Suprapubic skin (tissue), 4 donors: ENCODE data around the gene OR8B12. TPM values are rescaled to one million over a fixed set of nuclear protein-coding genes. Genes with fewer than 3 reads are reported as not detected.

ENCODE experiments used
- DNase-seq, 2 donors: peaks; one replicate each; pipeline ENCODE4 v3.0.0-alpha.2; 2019; ENCODE audit warnings: low spot score in 2 of 2
- H3K27ac ChIP-seq: fragments of 200-600 bp; sonication (generic); one replicate; pipeline ENCODE4 v1.5.1; 2019
- H3K27me3 ChIP-seq: fragments of 200-600 bp; sonication (generic); one replicate; pipeline ENCODE4 v1.5.1; 2019
- H3K36me3 ChIP-seq: fragments of 200-600 bp; sonication (generic); one replicate; pipeline ENCODE4 v1.5.1; 2019
- H3K4me1 ChIP-seq: fragments of 200-600 bp; sonication (generic); one replicate; pipeline ENCODE4 v1.5.1; 2019
- H3K4me3 ChIP-seq: fragments of 200-600 bp; sonication (generic); one replicate; pipeline ENCODE4 v1.5.1; 2019; ENCODE audit warnings: mild to moderate bottlenecking
- H3K9me3 ChIP-seq: fragments of 200-600 bp; sonication (generic); one replicate; pipeline ENCODE4 v1.5.1; 2019
- CTCF ChIP-seq, 2 donors: fragments of 200-600 bp in 1 of 2; fragments of 450-650 bp in 1 of 2; sonication (generic) in 1 of 2; IDR thresholded peaks; one replicate each; pipeline ENCODE4 v1.5.1; 2016 to 2019; ENCODE audit warnings: antibody characterized with exemption in 2 of 2, mild to moderate bottlenecking in 1 of 2, moderate library complexity in 1 of 2
- EP300 ChIP-seq: sonication (generic); formaldehyde crosslinking; IDR thresholded peaks from one replicate; pipeline ENCODE4 v1.6.1; 2017; ENCODE audit warnings: antibody characterized with exemption
- POLR2A ChIP-seq, 2 donors: fragments of 450-650 bp; IDR thresholded peaks; one replicate each; pipeline ENCODE4 v1.6.1; 2017; ENCODE audit warnings: antibody characterized with exemption in 2 of 2, mild to moderate bottlenecking in 2 of 2, moderate library complexity in 2 of 2
- POLR2AphosphoS5 ChIP-seq, 3 donors: sonication (generic); formaldehyde crosslinking; IDR thresholded peaks; one replicate each; pipeline ENCODE4 v1.6.1; 2017; ENCODE audit warnings: antibody characterized with exemption in 3 of 3
- WGBS: methylation state at CpG from one replicate; pipeline ENCODE4 v1.1.5; 2018; 5-methylcytosine and 5-hydroxymethylcytosine counted together
- total RNA-seq, 4 donors: library from RNA; depleted of rRNA; stranded (reverse); fragments of >200 nt; gene quantifications; one replicate each; pipeline ENCODE4 v1.1.0, GENCODE V29; 2016

Gene OR8B12
- total RNA-seq, 4 donors from 2014 or later = not detected

- WGBS = 88% methylated on average over 8 of the region's 8 CpGs
- no peak overlapping the region for H3K27ac ChIP-seq
These were observed 40.3 kb upstream of the OR8B12 start for GRCh38 chr11:124583781-124584180.

GRCh38 chr11:124582565-124582964 is 39.1 kb upstream of the OR8B12 start:
- Histone ChIP-seq H3K36me3 (no peaks in the 10 kb centered on the region), H3K27ac (no peak overlapping the region), H3K4me1 (no peaks in the 10 kb centered on the region), H3K4me3 (no peak overlapping the region), H3K27me3 (peaks cover under 1% of the 10 kb centered on the region), H3K9me3 (no peaks in the 10 kb centered on the region)
- DNase-seq = no peak
- 58% methylated on average over 2 of the region's 2 CpGs for WGBS
- TF ChIP-seq CTCF (IDR thresholded peaks at IDR 0.05) = no peak
- no peak for TF ChIP-seq POLR2AphosphoS5 (IDR thresholded peaks at IDR 0.05)
- no peak for TF ChIP-seq POLR2A (IDR thresholded peaks at IDR 0.05)
- no peak for TF ChIP-seq EP300

More at GRCh38 chr11:124583781-124584180, 40.3 kb upstream of the OR8B12 start:
- Histone ChIP-seq H3K4me1 (no peaks in the 10 kb centered on the region), H3K4me3 (no peak overlapping the region), H3K36me3 (no peaks in the 10 kb centered on the region), H3K9me3 (no peaks in the 10 kb centered on the region), H3K27me3 (peaks cover 10% of the 10 kb centered on the region)
- no peak for DNase-seq
- no peak for TF ChIP-seq POLR2A (IDR thresholded peaks at IDR 0.05)
- TF ChIP-seq EP300 = no peak
- no peak for TF ChIP-seq POLR2AphosphoS5 (IDR thresholded peaks at IDR 0.05)
- no peak for TF ChIP-seq CTCF (IDR thresholded peaks at IDR 0.05)

GRCh38 chr11:124581817-124582216 is 38.4 kb upstream of the OR8B12 start:
- no peak for DNase-seq
- Histone ChIP-seq H3K36me3 (no peaks in the 10 kb centered on the region), H3K4me1 (no peaks in the 10 kb centered on the region), H3K9me3 (no peaks in the 10 kb centered on the region), H3K4me3 (no peak overlapping the region), H3K27me3 (no peaks in the 10 kb centered on the region), H3K27ac (no peak overlapping the region)
- no peak for TF ChIP-seq CTCF (IDR thresholded peaks at IDR 0.05)
- 67% methylated on average over 6 of the region's 6 CpGs for WGBS

GRCh38 chr11:124578761-124579160 is 35.3 kb upstream of the OR8B12 start:
- Histone ChIP-seq H3K4me3 (no peak overlapping the region), H3K9me3 (peaks cover 3% of the 10 kb centered on the region), H3K36me3 (no peaks in the 10 kb centered on the region), H3K4me1 (no peaks in the 10 kb centered on the region), H3K27ac (no peak overlapping the region), H3K27me3 (no peaks in the 10 kb centered on the region)
- WGBS = 81% methylated on average over 4 of the region's 4 CpGs
- no peak for TF ChIP-seq EP300
- TF ChIP-seq POLR2A (IDR thresholded peaks at IDR 0.05) = no peak
- no peak for TF ChIP-seq CTCF (IDR thresholded peaks at IDR 0.05)
- no peak for TF ChIP-seq POLR2AphosphoS5 (IDR thresholded peaks at IDR 0.05)
- DNase-seq = no peak

GRCh38 chr11:124577716-124578427 is 34.4 kb upstream of the OR8B12 start:
- no peaks in the 10 kb centered on the region for H3K27me3 ChIP-seq
- no peak overlapping the region for H3K27ac ChIP-seq
- no peaks in the 10 kb centered on the region for H3K36me3 ChIP-seq
- 53% methylated on average over 6 of the region's 6 CpGs for WGBS
- H3K4me3 ChIP-seq = no peak overlapping the region
- peaks cover 4% of the 10 kb centered on the region for H3K9me3 ChIP-seq
- no peak for TF ChIP-seq POLR2AphosphoS5 (IDR thresholded peaks at IDR 0.05)
- no peak for TF ChIP-seq EP300
- TF ChIP-seq CTCF (IDR thresholded peaks at IDR 0.05) = no peak
- no peak for TF ChIP-seq POLR2A (IDR thresholded peaks at IDR 0.05)
- no peak for DNase-seq
- H3K4me1 ChIP-seq = no peaks in the 10 kb centered on the region
